GM12873 (cell line): ENCODE measurements around the gene STK32C.

Source experiments
- CTCF ChIP-seq: IDR thresholded peaks from 2 replicates; pipeline ENCODE4 v1.5.1; 2012; ENCODE audit warnings: low read depth, mild to moderate bottlenecking, moderate library complexity, low read length, control low read depth; ENCODE audit not compliant: insufficient read depth; ENCODE audit errors: missing control alignments

The STK32C gene

GRCh38 chr10:132193907-132194552, 113.7 kb downstream of the STK32C start:
- TF ChIP-seq CTCF = no peak

GRCh38 chr10:132192991-132193665, 114.6 kb downstream of the STK32C start:
- no peak for TF ChIP-seq CTCF

DNA sequence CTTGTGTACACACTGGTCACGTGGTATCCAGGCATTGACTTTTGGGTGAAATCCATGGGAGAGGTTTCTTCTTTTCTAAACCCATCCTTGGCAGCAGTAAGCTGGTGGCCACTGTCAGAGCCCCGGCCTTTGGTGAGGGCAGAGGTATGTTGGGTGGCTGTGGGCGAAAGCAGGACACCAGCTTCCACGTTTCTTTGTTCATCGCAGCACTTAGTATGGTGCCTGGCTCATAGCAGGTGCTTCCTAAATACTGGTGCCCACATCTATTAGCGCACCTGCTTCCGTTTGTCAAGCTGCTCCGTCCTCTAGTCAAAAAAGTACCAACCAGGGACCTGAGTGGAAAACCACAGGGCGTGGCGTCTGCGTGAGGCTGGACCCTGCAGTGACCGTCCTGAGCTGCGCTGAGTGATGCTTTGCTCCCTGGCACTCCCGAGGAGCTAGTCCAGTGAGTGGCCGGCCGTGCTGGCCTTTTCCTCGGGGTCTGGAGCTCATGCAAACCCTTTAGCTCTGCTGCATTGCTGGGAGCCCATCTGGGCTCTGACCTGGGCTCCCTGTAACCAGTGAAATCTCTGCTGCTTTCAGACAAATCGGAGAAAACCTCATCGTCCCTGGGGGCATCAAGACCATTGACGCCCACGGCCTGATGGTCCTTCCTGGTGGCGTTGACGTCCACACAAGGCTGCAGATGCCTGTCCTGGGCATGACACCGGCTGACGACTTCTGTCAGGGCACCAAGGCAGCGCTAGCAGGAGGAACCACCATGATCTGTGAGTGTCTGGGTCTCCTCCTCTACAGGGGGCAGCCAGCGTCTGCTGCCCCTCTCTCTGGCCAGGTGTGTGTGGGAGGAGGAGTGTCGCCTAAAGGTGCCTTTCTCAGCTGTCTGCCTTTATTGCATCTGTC, 115.4 kb downstream of the STK32C start:
- TF ChIP-seq CTCF = no peak

GRCh38 chr10:132189810-132190422, 117.8 kb downstream of the STK32C start:
- no peak for TF ChIP-seq CTCF

DNA sequence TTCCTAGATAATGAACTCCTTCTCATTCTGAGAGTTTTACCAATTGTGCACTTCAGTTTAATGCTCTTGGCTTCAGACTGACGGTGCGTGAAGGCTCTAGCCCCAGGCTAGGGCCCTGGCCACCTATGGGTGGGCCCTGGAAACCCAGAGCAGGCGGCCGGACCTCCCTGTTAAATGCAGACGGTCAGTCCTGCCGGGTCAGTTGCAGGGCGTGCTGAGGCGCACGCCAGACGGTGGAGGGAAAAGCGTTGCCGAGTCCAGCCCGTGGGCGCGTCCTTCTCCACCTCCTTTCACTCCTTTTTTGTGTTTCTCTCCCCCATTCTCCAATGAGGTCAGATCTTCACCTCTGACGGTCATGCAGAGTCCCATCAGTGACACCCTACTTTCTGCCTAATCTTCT, 118.7 kb downstream of the STK32C start:
- no peak for TF ChIP-seq CTCF

DNA sequence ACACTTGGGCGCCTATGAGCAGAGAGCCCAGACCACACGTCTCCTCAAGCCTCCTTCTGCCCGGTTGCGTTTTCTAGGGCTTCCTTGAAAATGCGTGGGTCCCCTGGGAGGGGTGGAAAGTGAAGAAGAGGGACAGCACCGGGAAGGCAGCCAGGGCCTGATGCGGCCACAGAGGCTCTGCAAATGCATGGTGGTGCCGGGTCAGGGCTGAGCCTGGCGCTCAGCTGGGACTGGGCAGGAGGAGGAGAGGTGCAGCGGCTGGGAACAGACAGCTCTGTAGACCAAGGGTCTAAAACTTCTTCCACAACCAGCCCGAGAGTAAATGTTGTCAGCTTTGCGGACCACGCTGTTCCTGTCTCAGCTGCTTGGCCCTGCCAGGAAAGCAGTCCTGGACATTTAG, 119.4 kb downstream of the STK32C start:
- TF ChIP-seq CTCF = no peak
